Vagina (tissue), 2 donors: ENCODE data around the gene SLC30A5. TPM values are rescaled to one million over a fixed set of nuclear protein-coding genes. Genes with fewer than 3 reads are reported as not detected.
"Not testable (repeated sequence)": the region's sequence is repeated elsewhere in the genome, so short reads cannot be mapped to it uniquely, and the experiment has no call there.

Experiments used
- DNase-seq, 2 donors: peaks; one replicate each; pipeline ENCODE4 v3.0.0-alpha.2; 2017; ENCODE audit errors: extremely low spot score in 2 of 2
- H3K27ac ChIP-seq: fragments of 200-600 bp; sonication (generic); one replicate; pipeline ENCODE4 v1.5.1; 2019
- H3K27me3 ChIP-seq: fragments of 200-600 bp; sonication (generic); one replicate; pipeline ENCODE4 v1.5.1; 2019
- H3K36me3 ChIP-seq, 2 donors: fragments of 200-600 bp; sonication (generic); one replicate each; pipeline ENCODE4 v1.5.1; 2017 to 2019
- H3K4me1 ChIP-seq: fragments of 200-600 bp; sonication (generic); one replicate; pipeline ENCODE4 v1.5.1; 2019
- H3K4me3 ChIP-seq, 2 donors: fragments of 200-600 bp; sonication (generic); 1 replicate in 1 of 2; 2 replicates in 1 of 2; pipeline ENCODE4 v1.5.1; 2016 to 2019
- H3K9me3 ChIP-seq: fragments of 200-600 bp; sonication (generic); one replicate; pipeline ENCODE4 v1.5.1; 2019
- CTCF ChIP-seq, 3 experiments: fragments of 450-650 bp in 2 of 3; fragments of 200-600 bp in 1 of 3; sonication (generic) in 1 of 3; IDR thresholded peaks; one replicate each; pipeline ENCODE4 v1.5.1; 2017 to 2019; ENCODE audit warnings: antibody characterized with exemption in 3 of 3, mild to moderate bottlenecking in 2 of 3, moderate library complexity in 2 of 3
- POLR2A ChIP-seq, 2 donors: fragments of 450-650 bp; IDR thresholded peaks; one replicate each; pipeline ENCODE4 v1.6.1; 2017; ENCODE audit warnings: antibody characterized with exemption in 2 of 2, mild to moderate bottlenecking in 2 of 2, moderate library complexity in 2 of 2
- POLR2AphosphoS5 ChIP-seq, 2 donors: sonication (generic); formaldehyde crosslinking; IDR thresholded peaks; one replicate each; pipeline ENCODE4 v1.9.0; 2017; ENCODE audit warnings: antibody characterized with exemption in 2 of 2, mild to moderate bottlenecking in 2 of 2, low read depth in 1 of 2; ENCODE audit not compliant: insufficient read depth in 1 of 2
- intact Hi-C: fragments of 100-400 bp; cut with DNase I; formaldehyde crosslinking; loops from one replicate; pipeline ENCODE4 v1.15.1; 2023
- total RNA-seq: library from RNA; depleted of rRNA; stranded (reverse); fragments of >200 nt; gene quantifications from one replicate; pipeline ENCODE4 v1.2.3, GENCODE V29; 2016

The SLC30A5 gene
- total RNA-seq, 1 donor from 2014 or later: 62.6 TPM

- DNase-seq: no peak
- TF ChIP-seq POLR2A (IDR thresholded peaks at IDR 0.05) (no peak), POLR2AphosphoS5 (IDR thresholded peaks at IDR 0.05; ENCODE audit: insufficient read depth in 1 of 2, low read depth in 1 of 2) (no peak), CTCF (IDR thresholded peaks at IDR 0.05) (no peak)
- Histone ChIP-seq H3K4me3 (no peak overlapping the region), H3K4me1 (no peaks in the 10 kb centered on the region), H3K27me3 (no peaks in the 10 kb centered on the region), H3K36me3 (no peaks in the 10 kb centered on the region), H3K27ac (no peak overlapping the region), H3K9me3 (no peaks in the 10 kb centered on the region)
- intact Hi-C loops: no loop called here
Measured at GRCh38 chr5:69137807-69138206, 44.0 kb downstream of the SLC30A5 start.

GRCh38 chr5:69138766-69139165, 45.0 kb downstream of the SLC30A5 start:
- no peaks in the 10 kb centered on the region for H3K9me3 ChIP-seq
- H3K27me3 ChIP-seq: no peaks in the 10 kb centered on the region
- intact Hi-C loops: no loop called here
- no peaks in the 10 kb centered on the region for H3K4me1 ChIP-seq
- H3K4me3 ChIP-seq: no peak overlapping the region
- DNase-seq: no peak
- TF ChIP-seq CTCF (IDR thresholded peaks at IDR 0.05) (no peak), POLR2AphosphoS5 (IDR thresholded peaks at IDR 0.05; ENCODE audit: insufficient read depth in 1 of 2, low read depth in 1 of 2) (no peak), POLR2A (IDR thresholded peaks at IDR 0.05) (no peak)
- H3K36me3 ChIP-seq: no peaks in the 10 kb centered on the region
- no peak overlapping the region for H3K27ac ChIP-seq

DNA sequence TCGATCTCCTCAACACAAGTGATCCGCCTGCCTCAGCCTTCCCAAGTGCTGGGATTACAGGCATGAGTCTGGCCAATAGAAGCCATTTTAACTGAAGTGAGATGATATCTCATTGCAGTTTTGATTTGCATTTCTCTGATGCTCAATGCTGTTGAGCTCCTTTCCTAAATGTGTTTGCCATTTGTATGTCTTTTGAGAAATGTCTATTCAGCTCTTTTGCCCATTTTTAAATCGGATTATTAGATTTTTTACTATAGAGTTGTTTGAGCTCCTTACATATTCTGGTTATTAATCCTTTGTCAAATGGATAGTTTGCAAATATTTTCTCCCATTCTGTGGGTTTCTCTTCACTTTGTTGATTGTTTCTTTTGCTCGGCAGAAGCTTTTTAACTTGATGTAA, 46.4 kb downstream of the SLC30A5 start:
- DNase-seq, H3K9me3 ChIP-seq, H3K36me3 ChIP-seq, intact Hi-C loops, H3K27ac ChIP-seq, H3K4me3 ChIP-seq, H3K27me3 ChIP-seq, H3K4me1 ChIP-seq: not testable (repeated sequence)

DNA sequence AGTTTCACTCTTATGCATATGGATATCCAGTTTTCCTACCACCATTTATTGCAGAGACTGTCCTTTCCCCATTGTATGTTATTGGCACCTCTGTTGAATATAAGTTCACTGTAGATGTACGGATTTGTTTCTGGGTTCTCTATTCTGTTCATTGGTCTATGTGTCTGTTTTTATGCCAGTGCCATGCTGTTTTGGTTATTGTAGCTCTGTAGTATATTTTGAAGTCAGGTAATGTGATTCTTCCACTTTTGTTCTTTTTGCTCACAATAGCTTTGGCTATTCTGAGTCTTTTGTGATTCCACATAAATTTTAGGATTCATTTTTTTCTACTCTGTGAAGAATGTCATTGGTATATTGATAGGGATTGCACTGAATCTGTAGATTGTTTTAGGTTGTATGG, 47.0 kb downstream of the SLC30A5 start:
- Histone ChIP-seq H3K36me3 (no peaks in the 10 kb centered on the region), H3K27ac (no peak overlapping the region), H3K27me3 (no peaks in the 10 kb centered on the region), H3K4me3 (no peak overlapping the region), H3K4me1 (no peaks in the 10 kb centered on the region), H3K9me3 (no peaks in the 10 kb centered on the region)
- no peak for DNase-seq
- intact Hi-C loops: no loop called here
- no peak for TF ChIP-seq CTCF (IDR thresholded peaks at IDR 0.05)
- no peak for TF ChIP-seq POLR2AphosphoS5 (IDR thresholded peaks at IDR 0.05; ENCODE audit: insufficient read depth in 1 of 2, low read depth in 1 of 2)
- no peak for TF ChIP-seq POLR2A (IDR thresholded peaks at IDR 0.05)

GRCh38 chr5:69148576-69148975, 54.8 kb downstream of the SLC30A5 start:
- intact Hi-C loops, H3K27me3 ChIP-seq, DNase-seq: not testable (repeated sequence)

GRCh38 chr5:69148981-69149675, 55.3 kb downstream of the SLC30A5 start:
- intact Hi-C loops: no loop called here
- no peak overlapping the region for H3K4me3 ChIP-seq
- no peaks in the 10 kb centered on the region for H3K27me3 ChIP-seq
- TF ChIP-seq POLR2A (IDR thresholded peaks at IDR 0.05) (no peak), CTCF (IDR thresholded peaks at IDR 0.05) (no peak), POLR2AphosphoS5 (IDR thresholded peaks at IDR 0.05; ENCODE audit: insufficient read depth in 1 of 2, low read depth in 1 of 2) (no peak)
- no peak for DNase-seq
- H3K27ac ChIP-seq: no peak overlapping the region
- H3K4me1 ChIP-seq: no peaks in the 10 kb centered on the region
- H3K9me3 ChIP-seq: no peaks in the 10 kb centered on the region
- H3K36me3 ChIP-seq: no peaks in the 10 kb centered on the region

More at GRCh38 chr5:69148576-69148975, 54.8 kb downstream of the SLC30A5 start:
- not testable (repeated sequence) for H3K36me3 ChIP-seq, H3K9me3 ChIP-seq, H3K4me3 ChIP-seq, H3K27ac ChIP-seq, H3K4me1 ChIP-seq
